Chondrocyte (in vitro differentiated cells): ENCODE measurements around the gene ANO9. TPM values are rescaled to one million over a fixed set of nuclear protein-coding genes. Genes with fewer than 3 reads are reported as not detected.

Source experiments
- DNase-seq: peaks from one replicate; pipeline ENCODE4 v3.0.0; 2021; ENCODE audit warnings: mixed read lengths, low spot score
- H3K27ac Mint-ChIP-seq: one replicate; pipeline ENCODE4 v1.8.0; 2021; ENCODE audit warnings: mild to moderate bottlenecking, moderate library complexity, mixed read lengths; ENCODE audit not compliant: unreplicated experiment
- H3K27me3 Mint-ChIP-seq: 2 replicates; pipeline ENCODE4 v1.8.0; 2021; ENCODE audit warnings: low read depth, mixed read lengths
- H3K36me3 Mint-ChIP-seq: 2 replicates; pipeline ENCODE4 v1.8.0; 2021; ENCODE audit warnings: low read depth, mixed read lengths
- H3K4me1 Mint-ChIP-seq: 2 replicates; pipeline ENCODE4 v1.8.0; 2021; ENCODE audit warnings: low read depth, mild to moderate bottlenecking, mixed read lengths
- H3K4me3 Mint-ChIP-seq: one replicate; pipeline ENCODE4 v1.8.0; 2021; ENCODE audit warnings: mild to moderate bottlenecking, moderate library complexity, mixed read lengths; ENCODE audit not compliant: unreplicated experiment
- H3K9me3 Mint-ChIP-seq: 2 replicates; pipeline ENCODE4 v1.8.0; 2021; ENCODE audit warnings: low read depth, mixed read lengths
- CTCF ChIP-seq: fragments of 200-600 bp; sonication (generic); IDR thresholded peaks from 2 replicates; pipeline ENCODE4 v1.5.0; 2021; ENCODE audit warnings: antibody characterized with exemption, mild to moderate bottlenecking, moderate library complexity
- total RNA-seq: library from RNA; stranded (reverse); gene quantifications from 3 replicates; pipeline ENCODE4 v1.2.1, GENCODE V29; 2021

ANO9 gene
- total RNA-seq, 1 donor from 2014 or later, result not detected

GRCh38 chr11:447923-448731 is 6.3 kb upstream of the ANO9 start:
- Mint-ChIP-seq H3K4me1 (peaks cover 35% of the 10 kb centered on the region), H3K4me3 (peak overlapping the region; percentile 85), H3K9me3 (no peaks in the 10 kb centered on the region), H3K36me3 (peaks cover 1% of the 10 kb centered on the region), H3K27me3 (no peaks in the 10 kb centered on the region), H3K27ac (peak overlapping the region; percentile 95)
- DNase-seq, result peak; percentile 97
- peak; percentile 97 for TF ChIP-seq CTCF

- H3K4me3 Mint-ChIP-seq, result no peak overlapping the region
- peak; percentile 78 for DNase-seq
- peaks cover 31% of the 10 kb centered on the region for H3K4me1 Mint-ChIP-seq
Measured at GRCh38 chr11:446891-447290, 5.1 kb upstream of the ANO9 start.

GRCh38 chr11:445765-446588 is 4.2 kb upstream of the ANO9 start:
- H3K27ac Mint-ChIP-seq, result no peak overlapping the region
- peak; percentile 72 for DNase-seq
- no peaks in the 10 kb centered on the region for H3K9me3 Mint-ChIP-seq
- H3K27me3 Mint-ChIP-seq, result no peaks in the 10 kb centered on the region
- no peak for TF ChIP-seq CTCF
- H3K4me3 Mint-ChIP-seq, result no peak overlapping the region
- H3K4me1 Mint-ChIP-seq, result peaks cover 22% of the 10 kb centered on the region
- no peaks in the 10 kb centered on the region for H3K36me3 Mint-ChIP-seq

More at GRCh38 chr11:446891-447290, 5.1 kb upstream of the ANO9 start:
- TF ChIP-seq CTCF, result no peak
- Mint-ChIP-seq H3K9me3 (no peaks in the 10 kb centered on the region), H3K27ac (no peak overlapping the region), H3K36me3 (no peaks in the 10 kb centered on the region), H3K27me3 (no peaks in the 10 kb centered on the region)

- no peak for TF ChIP-seq CTCF
- no peaks in the 10 kb centered on the region for H3K27me3 Mint-ChIP-seq
- H3K9me3 Mint-ChIP-seq, result no peaks in the 10 kb centered on the region
- H3K36me3 Mint-ChIP-seq, result no peaks in the 10 kb centered on the region
- peak overlapping the region; percentile 28 for H3K4me3 Mint-ChIP-seq
- H3K4me1 Mint-ChIP-seq, result peaks cover 17% of the 10 kb centered on the region
- DNase-seq, result peak; percentile 58
- peak overlapping the region; percentile 61 for H3K27ac Mint-ChIP-seq
Measured at GRCh38 chr11:444396-445144, 2.8 kb upstream of the ANO9 start.
